HepG2 (cell line): Measurements from ENCODE around the gene AGAP3. TPM values are rescaled to one million over a fixed set of nuclear protein-coding genes. Genes with fewer than 3 reads are reported as not detected.

Source experiments
- AHDC1 ChIP-seq: sonication (generic); formaldehyde crosslinking; IDR thresholded peaks from 2 replicates; pipeline ENCODE4 v1.5.1; 2020; ENCODE audit warnings: mild to moderate bottlenecking, missing genetic modification reagents, borderline replicate concordance
- BATF2 ChIP-seq: sonication (generic); formaldehyde crosslinking; IDR thresholded peaks from 2 replicates; pipeline ENCODE4 v1.8.0; 2022; ENCODE audit warnings: mild to moderate bottlenecking, missing genetic modification reagents, moderate library complexity
- CTCF ChIP-seq: sonication (generic); formaldehyde crosslinking; IDR thresholded peaks from 2 replicates; pipeline ENCODE4 v1.5.0; 2020; ENCODE audit warnings: mild to moderate bottlenecking, missing genetic modification reagents, moderate library complexity
- NFYB ChIP-seq: sonication (generic); formaldehyde crosslinking; IDR thresholded peaks from 2 replicates; pipeline ENCODE4 v1.4.0; 2020; ENCODE audit warnings: missing genetic modification reagents
- NFYC ChIP-seq: IDR thresholded peaks from 2 replicates; pipeline ENCODE4 v1.6.1; 2016; ENCODE audit warnings: missing genetic modification reagents, missing compliant biosample characterization
- PAX8 ChIP-seq: sonication (generic); formaldehyde crosslinking; IDR thresholded peaks from 2 replicates; pipeline ENCODE4 v1.8.0; 2022; ENCODE audit warnings: mild to moderate bottlenecking, missing genetic modification reagents, borderline replicate concordance
- SPEN ChIP-seq: sonication (generic); formaldehyde crosslinking; IDR thresholded peaks from 2 replicates; pipeline ENCODE4 v1.5.1; 2020; ENCODE audit warnings: low read depth, mild to moderate bottlenecking, missing genetic modification reagents
- TCF12 ChIP-seq, 2 experiments: fragments of 450-650 bp in 1 of 2; sonication (generic) in 1 of 2; formaldehyde crosslinking in 1 of 2; IDR thresholded peaks; 2 replicates each; pipeline versions ENCODE4 v1.6.1 to v1.8.0; 2017 to 2022; ENCODE audit warnings: antibody characterized with exemption in 1 of 2, mild to moderate bottlenecking in 1 of 2, missing genetic modification reagents in 1 of 2, moderate library complexity in 1 of 2
- TSC22D2 ChIP-seq: sonication (generic); formaldehyde crosslinking; IDR thresholded peaks from 2 replicates; pipeline ENCODE4 v1.5.1; 2020; ENCODE audit warnings: missing genetic modification reagents, mild to moderate bottlenecking, borderline replicate concordance
- ZNF510 ChIP-seq: sonication (generic); formaldehyde crosslinking; IDR thresholded peaks from 2 replicates; pipeline ENCODE4 v1.4.0; 2020; ENCODE audit warnings: low read depth, mild to moderate bottlenecking, missing genetic modification reagents
- ZNF747 ChIP-seq: sonication (generic); formaldehyde crosslinking; IDR thresholded peaks from 2 replicates; pipeline ENCODE4 v1.8.1; 2023; ENCODE audit warnings: missing genetic modification reagents, mild to moderate bottlenecking, borderline replicate concordance
- ZSCAN5A ChIP-seq: sonication (generic); formaldehyde crosslinking; IDR thresholded peaks from 2 replicates; pipeline ENCODE4 v1.8.0; 2022; ENCODE audit warnings: mild to moderate bottlenecking, missing genetic modification reagents, borderline replicate concordance
- polyA plus RNA-seq, 8 experiments: library from polyadenylated mRNA; depleted of rRNA in 3 of 8; stranded (reverse) in 7 of 8; unstranded in 1 of 8; fragments of >200 nt; fragmentation: Illumina TruSeq in 4 of 8; extraction: Trizol in 4 of 8; gene quantifications; 2 replicates each; pipeline versions ENCODE4 v1.2.1 to v1.2.3, GENCODE V29; 2011 to 2016; ENCODE audit warnings: low read depth in 4 of 8, missing spikeins in 1 of 8, mixed read lengths in 1 of 8; ENCODE audit not compliant: insufficient read depth in 1 of 8
- total RNA-seq, 5 experiments: library from RNA; depleted of rRNA; stranded (reverse); fragments of >200 nt; fragmentation: Illumina TruSeq; extraction: Trizol; gene quantifications; 2 replicates each; pipeline ENCODE4 v1.2.3, GENCODE V29; 2016; ENCODE audit warnings: low read depth in 1 of 5
- TF ChIP-seq, protein P1 (sequence below): sonication (generic); formaldehyde crosslinking; IDR thresholded peaks from 2 replicates; pipeline ENCODE4 v1.5.0; 2020; ENCODE audit warnings: missing genetic modification reagents
- TF ChIP-seq, protein P2 (sequence below): sonication (generic); formaldehyde crosslinking; conservative IDR thresholded peaks from 2 replicates; pipeline ENCODE4 v1.4.0; 2020; ENCODE audit warnings: missing genetic modification reagents
- TF ChIP-seq, protein P3 (sequence below): sonication (generic); formaldehyde crosslinking; IDR thresholded peaks from 2 replicates; pipeline ENCODE4 v1.4.0; 2020; ENCODE audit warnings: missing genetic modification reagents

Gene AGAP3
- total and polyA plus RNA-seq, 2 of the 13 experiments (the other 11 are each of a cell fraction or from before 2014, with no cell fraction given), result 31.3 to 61.4 TPM

GRCh38 chr7:151057989-151058780, 28.1 kb upstream of the AGAP3 start (continued):
- TF ChIP-seq AHDC1 (CRISPR knock-in tag) (no peak), PAX8 (CRISPR knock-in tag) (no peak), CTCF (no peak), NFYC (CRISPR knock-in tag) (peak; percentile 52; the same call in 1 of the 2 replicates), ZNF510 (CRISPR knock-in tag) (no peak), TSC22D2 (CRISPR knock-in tag) (no peak), NFYB (no peak; the same call in none of the 2 replicates), SPEN (CRISPR knock-in tag) (0 out of 2 replicates have a peak, but pooled peaks have one; percentile 49), TCF12 (IDR thresholded peaks at IDR 0.05) (no peak), TCF12 (CRISPR knock-in tag; IDR thresholded peaks at IDR 0.05) (no peak), ZSCAN5A (CRISPR knock-in tag) (peak; percentile 52; the same call in 1 of the 2 replicates), ZNF747 (CRISPR knock-in tag) (no peak; the same call in 1 of the 2 replicates), BATF2 (CRISPR knock-in tag) (no peak)
- TF ChIP-seq, protein P1, sequence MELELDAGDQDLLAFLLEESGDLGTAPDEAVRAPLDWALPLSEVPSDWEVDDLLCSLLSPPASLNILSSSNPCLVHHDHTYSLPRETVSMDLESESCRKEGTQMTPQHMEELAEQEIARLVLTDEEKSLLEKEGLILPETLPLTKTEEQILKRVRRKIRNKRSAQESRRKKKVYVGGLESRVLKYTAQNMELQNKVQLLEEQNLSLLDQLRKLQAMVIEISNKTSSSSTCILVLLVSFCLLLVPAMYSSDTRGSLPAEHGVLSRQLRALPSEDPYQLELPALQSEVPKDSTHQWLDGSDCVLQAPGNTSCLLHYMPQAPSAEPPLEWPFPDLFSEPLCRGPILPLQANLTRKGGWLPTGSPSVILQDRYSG (CRISPR knock-in tag), result no peak; the same call in 1 of the 2 replicates
- TF ChIP-seq, protein P2, sequence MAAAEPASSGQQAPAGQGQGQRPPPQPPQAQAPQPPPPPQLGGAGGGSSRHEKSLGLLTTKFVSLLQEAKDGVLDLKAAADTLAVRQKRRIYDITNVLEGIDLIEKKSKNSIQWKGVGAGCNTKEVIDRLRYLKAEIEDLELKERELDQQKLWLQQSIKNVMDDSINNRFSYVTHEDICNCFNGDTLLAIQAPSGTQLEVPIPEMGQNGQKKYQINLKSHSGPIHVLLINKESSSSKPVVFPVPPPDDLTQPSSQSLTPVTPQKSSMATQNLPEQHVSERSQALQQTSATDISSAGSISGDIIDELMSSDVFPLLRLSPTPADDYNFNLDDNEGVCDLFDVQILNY (CRISPR knock-in tag), result no peak
- TF ChIP-seq, protein P3, sequence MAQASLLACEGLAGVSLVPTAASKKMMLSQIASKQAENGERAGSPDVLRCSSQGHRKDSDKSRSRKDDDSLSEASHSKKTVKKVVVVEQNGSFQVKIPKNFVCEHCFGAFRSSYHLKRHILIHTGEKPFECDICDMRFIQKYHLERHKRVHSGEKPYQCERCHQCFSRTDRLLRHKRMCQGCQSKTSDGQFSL (CRISPR knock-in tag), result no peak
